ENCODE data around the gene MTHFD1L. TPM values are rescaled to one million over a fixed set of nuclear protein-coding genes. Genes with fewer than 3 reads are reported as not detected.

MTHFD1L gene
- total RNA-seq, 1 donor from 2014 or later, result 107 TPM

GRCh38 chr6:151065027-151065815 lies 199.7 kb downstream of the MTHFD1L start:
- Histone ChIP-seq H3K27me3 (ENCODE audit: insufficient read depth, low read length) (no peaks in the 10 kb centered on the region), H3K4me2 (ENCODE audit: low read length) (no peak overlapping the region), H3K9me3 (ENCODE audit: insufficient read depth, low read depth, low read length) (no peaks in the 10 kb centered on the region), H3K36me3 (ENCODE audit: insufficient read depth, low read length) (no peaks in the 10 kb centered on the region), H3K9ac (ENCODE audit: low read length) (no peak overlapping the region), H2AFZ (ENCODE audit: low read depth, low read length) (no peak overlapping the region), H3K79me2 (ENCODE audit: insufficient read depth, low read length) (peaks cover 11% of the 10 kb centered on the region), H3K4me1 (ENCODE audit: insufficient read depth, low read length) (peaks cover 52% of the 10 kb centered on the region), H4K20me1 (ENCODE audit: insufficient read depth, low read length) (no peaks in the 10 kb centered on the region), H3K27ac (ENCODE audit: low read depth, low read length) (no peak overlapping the region), H3K4me3 (ENCODE audit: insufficient read depth, low read depth, low read length) (no peak overlapping the region)
- H3K27me3 Mint-ChIP-seq (ENCODE audit: low read depth, unreplicated experiment), result no peaks in the 10 kb centered on the region
- DNase-seq (ENCODE audit: low read depth), result no peak
- peaks cover 24% of the 10 kb centered on the region for H3K36me3 Mint-ChIP-seq (ENCODE audit: low read depth, unreplicated experiment)
- FAIRE-seq, result no peak
- peaks cover 40% of the 10 kb centered on the region for H3K4me1 Mint-ChIP-seq (ENCODE audit: low read depth, unreplicated experiment)
- H3K27ac Mint-ChIP-seq (ENCODE audit: unreplicated experiment), result no peak overlapping the region
- TF ChIP-seq EZH2 (IDR thresholded peaks at IDR 0.05; ENCODE audit: insufficient read depth, low read length), result no peak
- TF ChIP-seq, protein P1, sequence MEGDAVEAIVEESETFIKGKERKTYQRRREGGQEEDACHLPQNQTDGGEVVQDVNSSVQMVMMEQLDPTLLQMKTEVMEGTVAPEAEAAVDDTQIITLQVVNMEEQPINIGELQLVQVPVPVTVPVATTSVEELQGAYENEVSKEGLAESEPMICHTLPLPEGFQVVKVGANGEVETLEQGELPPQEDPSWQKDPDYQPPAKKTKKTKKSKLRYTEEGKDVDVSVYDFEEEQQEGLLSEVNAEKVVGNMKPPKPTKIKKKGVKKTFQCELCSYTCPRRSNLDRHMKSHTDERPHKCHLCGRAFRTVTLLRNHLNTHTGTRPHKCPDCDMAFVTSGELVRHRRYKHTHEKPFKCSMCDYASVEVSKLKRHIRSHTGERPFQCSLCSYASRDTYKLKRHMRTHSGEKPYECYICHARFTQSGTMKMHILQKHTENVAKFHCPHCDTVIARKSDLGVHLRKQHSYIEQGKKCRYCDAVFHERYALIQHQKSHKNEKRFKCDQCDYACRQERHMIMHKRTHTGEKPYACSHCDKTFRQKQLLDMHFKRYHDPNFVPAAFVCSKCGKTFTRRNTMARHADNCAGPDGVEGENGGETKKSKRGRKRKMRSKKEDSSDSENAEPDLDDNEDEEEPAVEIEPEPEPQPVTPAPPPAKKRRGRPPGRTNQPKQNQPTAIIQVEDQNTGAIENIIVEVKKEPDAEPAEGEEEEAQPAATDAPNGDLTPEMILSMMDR (IDR thresholded peaks at IDR 0.05; ENCODE audit: insufficient read depth, low read depth, low read length), result no peak
- H3K4me3 Mint-ChIP-seq (ENCODE audit: unreplicated experiment), result no peak overlapping the region
- no peaks in the 10 kb centered on the region for H3K9me3 Mint-ChIP-seq (ENCODE audit: unreplicated experiment)

DNA sequence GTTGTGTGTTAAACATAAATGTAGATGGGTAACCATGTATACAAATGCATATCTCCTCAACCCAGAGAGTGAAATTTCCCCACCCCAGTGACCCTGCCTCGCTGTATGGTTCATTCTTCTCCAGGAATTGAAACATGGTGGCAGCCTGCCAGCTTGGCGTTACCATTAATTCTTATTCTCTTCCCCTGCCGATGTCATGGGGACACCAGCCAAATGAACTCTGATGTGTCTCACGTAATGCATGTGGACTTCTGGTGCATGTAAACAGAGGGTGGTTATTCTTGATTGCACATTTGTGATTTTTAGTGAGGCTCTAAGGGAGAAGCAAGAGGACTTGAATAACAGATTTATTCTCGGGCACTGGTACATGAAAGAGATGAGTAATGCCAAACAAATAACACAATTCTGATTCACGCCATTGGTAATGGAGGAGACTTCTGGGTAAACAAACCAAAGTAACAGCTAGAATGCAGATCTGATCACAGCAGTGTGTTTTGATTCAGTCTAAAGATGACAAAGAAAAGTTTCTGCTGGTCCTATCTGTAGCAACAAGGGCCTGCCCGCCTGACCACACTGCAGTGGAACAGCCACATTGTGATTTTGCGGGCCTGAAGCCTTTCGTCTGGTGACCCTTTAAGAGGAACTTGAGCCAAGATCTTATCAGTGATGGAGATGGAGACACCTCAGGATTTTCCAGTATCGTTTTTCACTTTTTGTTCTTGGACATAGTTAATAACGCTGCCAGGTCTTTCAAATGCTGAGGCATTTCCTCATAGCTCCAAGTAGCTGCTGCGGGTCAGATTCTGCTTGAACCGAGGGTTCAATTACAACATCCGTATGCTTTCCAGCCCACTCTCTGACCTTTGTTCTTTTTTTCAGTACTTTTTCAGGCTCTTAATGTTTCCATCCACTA lies 202.4 kb downstream of the MTHFD1L start:
- H3K27ac ChIP-seq (ENCODE audit: low read depth, low read length), result peak overlapping the region; percentile 99
- DNase-seq (ENCODE audit: low read depth), result peak; percentile 98
- peaks cover 52% of the 10 kb centered on the region for H3K4me1 ChIP-seq (ENCODE audit: insufficient read depth, low read length)
- peak; percentile 92 for FAIRE-seq
- H3K9ac ChIP-seq (ENCODE audit: low read length), result peak overlapping the region; percentile 89
- no peak for TF ChIP-seq EZH2 (IDR thresholded peaks at IDR 0.05; ENCODE audit: insufficient read depth, low read length)
- TF ChIP-seq, protein P1 (IDR thresholded peaks at IDR 0.05; ENCODE audit: insufficient read depth, low read depth, low read length), result no peak
- Mint-ChIP-seq H3K27me3 (ENCODE audit: low read depth, unreplicated experiment) (no peaks in the 10 kb centered on the region), H3K27ac (ENCODE audit: unreplicated experiment) (peak overlapping the region; percentile 67), H3K9me3 (ENCODE audit: unreplicated experiment) (no peaks in the 10 kb centered on the region), H3K4me1 (ENCODE audit: low read depth, unreplicated experiment) (peaks cover 43% of the 10 kb centered on the region), H3K4me3 (ENCODE audit: unreplicated experiment) (no peak overlapping the region), H3K36me3 (ENCODE audit: low read depth, unreplicated experiment) (peaks cover 27% of the 10 kb centered on the region)
- H3K36me3 ChIP-seq (ENCODE audit: insufficient read depth, low read length), result no peaks in the 10 kb centered on the region
- no peak overlapping the region for H3K4me3 ChIP-seq (ENCODE audit: insufficient read depth, low read depth, low read length)
- peak overlapping the region; percentile 73 for H3K4me2 ChIP-seq (ENCODE audit: low read length)
- no peaks in the 10 kb centered on the region for H3K9me3 ChIP-seq (ENCODE audit: insufficient read depth, low read depth, low read length)
- no peaks in the 10 kb centered on the region for H3K27me3 ChIP-seq (ENCODE audit: insufficient read depth, low read length)
- H2AFZ ChIP-seq (ENCODE audit: low read depth, low read length), result no peak overlapping the region
- peaks cover 3% of the 10 kb centered on the region for H3K79me2 ChIP-seq (ENCODE audit: insufficient read depth, low read length)
- no peaks in the 10 kb centered on the region for H4K20me1 ChIP-seq (ENCODE audit: insufficient read depth, low read length)

Data from astrocyte (in vitro differentiated cells and primary cell).